PC-9 (cell line): ENCODE data around the gene GSDME. TPM values are rescaled to one million over a fixed set of nuclear protein-coding genes. Genes with fewer than 3 reads are reported as not detected.

Experiments used
- BruUV-seq: library from RNA; stranded (reverse); fragments of 400-500 nt; replicated peaks from 2 replicates; lab custom pipeline; 2021; lab: Mats Ljungman, UMichigan
- CTCF ChIA-PET: fragments of 300-600 bp; sonication (Branson Sonifier 250); formaldehyde crosslinking; loops from one replicate; lab custom pipeline; 2022; ENCODE audit warnings: antibody characterized with exemption; lab: Charles Lee
- POLR2A ChIA-PET: fragments of 300-600 bp; sonication (Branson Sonifier 250); formaldehyde crosslinking; loops from one replicate; lab custom pipeline; 2022; ENCODE audit warnings: antibody characterized with exemption; ENCODE audit not compliant: unreplicated experiment; lab: Charles Lee
- DNase-seq, 2 experiments: peaks; one replicate each; pipeline versions ENCODE4 v3.0.0 to v3.0.0-alpha.2; 2015 to 2022; ENCODE audit warnings: mixed read lengths in 1 of 2
- H2AFZ ChIP-seq: fragments of 200-600 bp; sonication (generic); 2 replicates; pipeline ENCODE4 v1.8.1; 2017; ENCODE audit warnings: antibody characterized with exemption
- H3F3A ChIP-seq: fragments of 200-600 bp; sonication (generic); 2 replicates; pipeline ENCODE4 v1.8.1; 2017; ENCODE audit warnings: antibody characterized with exemption, mild to moderate bottlenecking, low read depth; ENCODE audit not compliant: insufficient read depth
- H3K27ac ChIP-seq: fragments of 200-600 bp; sonication (generic); 2 replicates; pipeline ENCODE4 v1.6.1; 2016; ENCODE audit warnings: mixed run types
- H3K27me3 ChIP-seq: fragments of 200-600 bp; sonication (generic); 2 replicates; pipeline ENCODE4 v1.6.1; 2016; ENCODE audit warnings: low read depth, mixed run types; ENCODE audit not compliant: insufficient read depth
- H3K36me3 ChIP-seq: fragments of 200-600 bp; sonication (generic); 2 replicates; pipeline ENCODE4 v1.6.1; 2016; ENCODE audit warnings: low read depth, mixed run types
- H3K4me1 ChIP-seq: fragments of 200-600 bp; sonication (generic); replicated peaks from 2 replicates; pipeline ENCODE4 v1.6.1; 2016; ENCODE audit warnings: mixed run types; ENCODE audit not compliant: insufficient read depth
- H3K4me2 ChIP-seq: fragments of 200-600 bp; sonication (generic); 2 replicates; pipeline ENCODE4 v1.6.1; 2017; ENCODE audit warnings: mixed run types
- H3K4me3 ChIP-seq: fragments of 200-600 bp; sonication (generic); 2 replicates; pipeline ENCODE4 v1.6.1; 2016; ENCODE audit warnings: mixed run types
- H3K79me2 ChIP-seq: fragments of 200-600 bp; sonication (generic); 2 replicates; pipeline ENCODE4 v1.6.1; 2017; ENCODE audit warnings: low read depth, mixed run types
- H3K9me2 ChIP-seq: fragments of 200-600 bp; sonication (generic); 2 replicates; pipeline ENCODE4 v1.8.1; 2017; ENCODE audit warnings: mild to moderate bottlenecking; ENCODE audit not compliant: insufficient read depth
- H3K9me3 ChIP-seq: fragments of 200-600 bp; sonication (generic); 2 replicates; pipeline ENCODE4 v1.8.1; 2016; ENCODE audit warnings: low read depth; ENCODE audit not compliant: insufficient read depth
- H4K20me1 ChIP-seq: fragments of 200-600 bp; sonication (generic); 2 replicates; pipeline ENCODE4 v1.8.1; 2017; ENCODE audit not compliant: insufficient read depth
- EZH2 ChIP-seq: fragments of 200-600 bp; sonication (generic); IDR thresholded peaks from 2 replicates; pipeline ENCODE4 v1.8.0; 2017; ENCODE audit warnings: antibody characterized with exemption, low read depth
- intact Hi-C: fragments of 100-400 bp; cut with micrococcal nuclease; formaldehyde crosslinking; loops from one replicate; pipeline ENCODE4 v1.10.0; 2022; ENCODE audit not compliant: unreplicated experiment
- total RNA-seq: library from RNA; stranded (reverse); gene quantifications from 2 replicates; pipeline ENCODE4 v1.2.3, GENCODE V29; 2021
- TF ChIP-seq, protein P1 (sequence below): fragments of 200-600 bp; sonication (generic); conservative IDR thresholded peaks from 2 replicates; pipeline ENCODE4 v1.6.1; 2017; ENCODE audit warnings: mixed run types, antibody characterized with exemption, mild to moderate bottlenecking, moderate library complexity

GSDME gene
- total RNA-seq, 1 experiment from 2014 or later: 11.5 TPM

DNA sequence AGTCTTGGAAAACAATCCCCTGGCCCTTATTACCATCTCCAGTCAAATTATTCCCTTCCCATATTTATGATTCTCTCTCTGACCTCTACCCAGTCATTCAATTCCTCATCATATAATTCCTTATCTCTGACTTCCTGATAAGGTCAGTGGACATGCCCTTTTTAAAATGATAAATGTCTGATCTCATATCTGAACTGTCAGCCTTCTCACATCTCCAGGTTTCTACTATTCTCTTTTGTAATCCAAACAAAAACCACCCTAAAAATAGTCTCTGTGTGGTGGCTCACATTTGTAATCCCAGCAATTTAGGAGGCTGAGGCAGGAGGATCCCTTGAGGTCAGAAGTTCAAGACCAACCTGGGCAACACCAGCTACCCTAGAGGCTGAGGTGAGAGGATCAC lies 11.9 kb downstream of the GSDME start:
- no peak for TF ChIP-seq EZH2
- TF ChIP-seq, protein P1, sequence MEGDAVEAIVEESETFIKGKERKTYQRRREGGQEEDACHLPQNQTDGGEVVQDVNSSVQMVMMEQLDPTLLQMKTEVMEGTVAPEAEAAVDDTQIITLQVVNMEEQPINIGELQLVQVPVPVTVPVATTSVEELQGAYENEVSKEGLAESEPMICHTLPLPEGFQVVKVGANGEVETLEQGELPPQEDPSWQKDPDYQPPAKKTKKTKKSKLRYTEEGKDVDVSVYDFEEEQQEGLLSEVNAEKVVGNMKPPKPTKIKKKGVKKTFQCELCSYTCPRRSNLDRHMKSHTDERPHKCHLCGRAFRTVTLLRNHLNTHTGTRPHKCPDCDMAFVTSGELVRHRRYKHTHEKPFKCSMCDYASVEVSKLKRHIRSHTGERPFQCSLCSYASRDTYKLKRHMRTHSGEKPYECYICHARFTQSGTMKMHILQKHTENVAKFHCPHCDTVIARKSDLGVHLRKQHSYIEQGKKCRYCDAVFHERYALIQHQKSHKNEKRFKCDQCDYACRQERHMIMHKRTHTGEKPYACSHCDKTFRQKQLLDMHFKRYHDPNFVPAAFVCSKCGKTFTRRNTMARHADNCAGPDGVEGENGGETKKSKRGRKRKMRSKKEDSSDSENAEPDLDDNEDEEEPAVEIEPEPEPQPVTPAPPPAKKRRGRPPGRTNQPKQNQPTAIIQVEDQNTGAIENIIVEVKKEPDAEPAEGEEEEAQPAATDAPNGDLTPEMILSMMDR: no peak
- no TSS peak for BruUV-seq
- POLR2A ChIA-PET: no interaction called here

DNA sequence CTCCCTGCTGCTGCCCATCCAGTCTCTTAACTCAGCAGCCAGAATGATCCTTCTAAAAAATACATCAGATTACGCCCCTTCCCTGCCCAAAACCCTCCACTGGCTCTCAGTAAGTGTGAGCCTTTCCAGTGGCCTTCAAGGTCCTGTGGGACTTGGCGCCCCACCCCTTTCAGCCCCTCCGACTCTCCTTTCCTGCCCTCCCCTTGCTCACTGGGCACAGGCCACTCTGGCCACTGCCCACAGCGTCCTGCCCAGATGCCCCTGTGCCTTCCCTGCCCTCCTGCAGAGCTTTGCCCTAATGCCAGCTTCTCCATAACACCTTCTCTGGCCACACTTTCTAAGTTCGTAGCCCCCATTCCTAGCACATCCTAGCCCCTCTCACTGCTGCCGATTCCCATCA lies 13.8 kb downstream of the GSDME start:
- Histone ChIP-seq H3K27me3 (no peaks in the 10 kb centered on the region), H3K4me3 (no peak overlapping the region), H3K36me3 (no peaks in the 10 kb centered on the region), H3K79me2 (no peaks in the 10 kb centered on the region), H3K4me1 (no peaks in the 10 kb centered on the region), H4K20me1 (no peaks in the 10 kb centered on the region), H3K9me2 (no peaks in the 10 kb centered on the region), H3F3A (no peaks in the 10 kb centered on the region), H3K4me2 (no peak overlapping the region), H2AFZ (no peak overlapping the region), H3K27ac (no peak overlapping the region), H3K9me3 (peaks cover 12% of the 10 kb centered on the region)
- ChIA-PET POLR2A (no interaction called here), CTCF (no interaction called here)
- DNase-seq: no peak
- no TSS peak for BruUV-seq
- intact Hi-C loops: no loop called here
- TF ChIP-seq, protein P1: no peak
- TF ChIP-seq EZH2: no peak

More for the DNA sequence above, 11.9 kb downstream of the GSDME start:
- Histone ChIP-seq H3K4me1 (no peaks in the 10 kb centered on the region), H3K79me2 (no peaks in the 10 kb centered on the region), H3K4me3 (no peak overlapping the region), H3K9me2 (no peaks in the 10 kb centered on the region), H2AFZ (no peak overlapping the region), H3K4me2 (no peak overlapping the region), H4K20me1 (no peaks in the 10 kb centered on the region), H3K27ac (no peak overlapping the region), H3K36me3 (no peaks in the 10 kb centered on the region), H3K27me3 (no peaks in the 10 kb centered on the region), H3K9me3 (no peaks in the 10 kb centered on the region), H3F3A (no peaks in the 10 kb centered on the region)
- intact Hi-C loops: no loop called here
- CTCF ChIA-PET: no interaction called here
- no peak for DNase-seq

DNA sequence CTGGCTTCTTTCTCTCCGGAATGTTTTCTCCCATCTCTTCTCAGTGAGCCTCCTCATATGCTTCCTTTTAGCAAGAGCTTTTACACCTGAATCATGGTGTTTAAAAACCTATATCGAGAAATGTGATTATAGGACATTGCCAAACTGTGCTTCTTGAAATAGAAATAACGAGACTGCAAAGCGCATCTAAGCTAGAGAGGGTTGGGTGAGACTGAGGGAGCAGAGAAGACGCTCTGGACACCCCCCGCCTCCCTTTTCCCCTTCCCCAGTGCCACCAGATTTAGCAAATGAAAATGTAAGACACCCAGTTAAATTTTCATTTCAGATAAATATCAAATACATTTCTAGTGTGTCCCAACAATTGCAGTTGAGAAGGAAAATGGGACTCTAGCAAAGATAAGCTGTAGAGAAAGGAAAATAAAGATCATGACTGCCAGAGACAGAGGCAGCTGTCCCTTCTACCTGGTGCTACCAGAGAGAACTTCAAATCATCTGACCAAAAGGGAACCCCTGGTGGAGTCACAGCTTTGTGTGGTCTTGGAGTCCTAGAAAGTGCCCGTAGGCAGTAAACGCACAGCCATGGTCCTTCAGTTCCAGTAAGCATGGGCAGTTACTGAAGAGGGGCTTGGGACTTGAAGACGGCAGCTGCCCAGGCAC lies 14.6 kb downstream of the GSDME start:
- Histone ChIP-seq H4K20me1 (no peaks in the 10 kb centered on the region), H3K4me2 (no peak overlapping the region), H3F3A (no peaks in the 10 kb centered on the region), H2AFZ (no peak overlapping the region), H3K27me3 (no peaks in the 10 kb centered on the region), H3K9me2 (no peaks in the 10 kb centered on the region), H3K4me1 (no peaks in the 10 kb centered on the region), H3K79me2 (no peaks in the 10 kb centered on the region), H3K36me3 (no peaks in the 10 kb centered on the region), H3K4me3 (no peak overlapping the region), H3K9me3 (peaks cover 16% of the 10 kb centered on the region), H3K27ac (no peak overlapping the region)
- CTCF ChIA-PET: no interaction called here
- no peak for TF ChIP-seq EZH2
- TF ChIP-seq, protein P1: no peak
- POLR2A ChIA-PET: no interaction called here
- no TSS peak for BruUV-seq
- intact Hi-C loops: no loop called here
- no peak for DNase-seq
